Activated CD4-positive, alpha-beta T cell treated with anti-CD3 and anti-CD28 coated beads for 36 hours (primary cell): ENCODE data around the gene TMEM170A. TPM values are rescaled to one million over a fixed set of nuclear protein-coding genes. Genes with fewer than 3 reads are reported as not detected.
"Not testable (repeated sequence)": the region's sequence is repeated elsewhere in the genome, so short reads cannot be mapped to it uniquely, and the experiment has no call there.

Experiments used
- ATAC-seq: fragments of 200-7000 bp; cut with Tn5 transposase; one replicate; pipeline ENCODE4 v1.10.0; 2021; ENCODE audit warnings: mild to moderate bottlenecking, moderate library complexity
- CTCF ChIA-PET: fragments of 350-600 bp; sonication (Branson Sonifier 250); formaldehyde crosslinking; loops from one replicate; lab custom pipeline; 2021; ENCODE audit warnings: antibody characterized with exemption; lab: Charles Lee
- POLR2A ChIA-PET: fragments of 350-600 bp; sonication (Branson Sonifier 250); formaldehyde crosslinking; loops from one replicate; lab custom pipeline; 2021; ENCODE audit warnings: antibody characterized with exemption, inconsistent platforms; lab: Charles Lee
- DNase-seq: peaks from one replicate; pipeline ENCODE4 v3.0.0-alpha.2; 2020
- H3K27ac Mint-ChIP-seq: one replicate; pipeline ENCODE4 v1.8.0; 2021; ENCODE audit warnings: mixed read lengths
- H3K27me3 Mint-ChIP-seq: one replicate; pipeline ENCODE4 v1.8.0; 2021; ENCODE audit warnings: mixed read lengths
- H3K36me3 Mint-ChIP-seq: one replicate; pipeline ENCODE4 v1.8.0; 2021; ENCODE audit warnings: low read depth, mixed read lengths
- H3K4me1 Mint-ChIP-seq: one replicate; pipeline ENCODE4 v1.8.0; 2021; ENCODE audit warnings: mixed read lengths
- H3K4me3 Mint-ChIP-seq: one replicate; pipeline ENCODE4 v1.8.0; 2021; ENCODE audit warnings: mild to moderate bottlenecking, moderate library complexity, mixed read lengths
- H3K9me3 Mint-ChIP-seq: one replicate; pipeline ENCODE4 v1.8.0; 2021; ENCODE audit warnings: low read depth, mixed read lengths
- intact Hi-C, 2 experiments: fragments of 100-400 bp; cut with DNase I in 1 of 2; cut with micrococcal nuclease in 1 of 2; formaldehyde crosslinking; loops; one replicate each; pipeline versions ENCODE4 v1.14.2 to v1.15.1; 2022 to 2024; cut with DNase I, micrococcal nuclease
- total RNA-seq, 2 experiments: library from RNA; stranded (reverse); gene quantifications; one replicate each; pipeline ENCODE4 v1.2.3, GENCODE V29; 2021

TMEM170A gene
- total RNA-seq, 2 experiments from 2014 or later = 22.0 to 30.5 TPM

GRCh38 chr16:75446416-75446815 is 18.1 kb downstream of the TMEM170A start:
- H3K9me3 Mint-ChIP-seq = no peaks in the 10 kb centered on the region
- POLR2A ChIA-PET = no interaction called here
- H3K4me1 Mint-ChIP-seq = no peaks in the 10 kb centered on the region
- ATAC-seq (no peak), DNase-seq (no peak)
- no peaks in the 10 kb centered on the region for H3K27me3 Mint-ChIP-seq
- no peak overlapping the region for H3K4me3 Mint-ChIP-seq
- CTCF ChIA-PET = interaction anchor here (0.8 to 2.3 kb wide), 3 partner anchors 10 to 213 kb away, joined by 3 to 10 read pairs (median 4); no protein-coding TSS in a partner anchor
- intact Hi-C loops = no loop called here
- no peak overlapping the region for H3K27ac Mint-ChIP-seq
- H3K36me3 Mint-ChIP-seq = peaks cover 10% of the 10 kb centered on the region

GRCh38 chr16:75445298-75445697 is 19.2 kb downstream of the TMEM170A start:
- Mint-ChIP-seq H3K27ac (no peak overlapping the region), H3K9me3 (no peaks in the 10 kb centered on the region), H3K27me3 (no peaks in the 10 kb centered on the region), H3K4me1 (no peaks in the 10 kb centered on the region), H3K4me3 (no peak overlapping the region), H3K36me3 (peaks cover 6% of the 10 kb centered on the region)
- ChIA-PET CTCF (interaction anchor here (0.6 to 0.9 kb wide), 4 partner anchors 12 to 110 kb away, joined by 3 to 4 read pairs (median 3); partner anchors contain the start of genes CFDP1 and TMEM231), POLR2A (interaction anchor here (1.2 kb wide), 1 partner anchor 11 kb away, joined by 4 read pairs; no protein-coding TSS in a partner anchor)
- DNase-seq = no peak
- ATAC-seq = no peak
- intact Hi-C loops = no loop called here

DNA sequence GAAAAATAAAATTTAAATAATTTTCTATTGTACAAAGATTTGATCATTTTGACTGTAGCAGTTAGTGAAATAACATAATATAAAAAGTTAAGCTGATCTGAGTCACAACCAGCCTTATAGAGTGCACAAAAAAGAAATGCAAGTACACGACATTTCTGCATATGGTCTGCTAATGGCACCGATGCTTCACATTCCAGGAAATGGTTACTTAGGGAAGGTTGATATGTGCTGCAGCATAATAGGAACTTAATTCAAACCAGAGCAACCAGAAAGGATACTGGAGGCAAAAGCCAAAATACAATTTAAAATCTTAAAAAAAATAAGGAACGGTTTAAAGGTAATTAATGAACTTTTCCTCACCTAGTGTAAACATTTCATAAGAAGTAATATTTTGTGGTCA is 21.2 kb downstream of the TMEM170A start:
- Mint-ChIP-seq H3K4me1 (no peaks in the 10 kb centered on the region), H3K4me3 (no peak overlapping the region), H3K27me3 (no peaks in the 10 kb centered on the region), H3K27ac (no peak overlapping the region), H3K9me3 (no peaks in the 10 kb centered on the region), H3K36me3 (peaks cover 2% of the 10 kb centered on the region)
- POLR2A ChIA-PET = no interaction called here
- intact Hi-C loops = no loop called here
- ATAC-seq (no peak), DNase-seq (no peak)
- CTCF ChIA-PET = no interaction called here

DNA sequence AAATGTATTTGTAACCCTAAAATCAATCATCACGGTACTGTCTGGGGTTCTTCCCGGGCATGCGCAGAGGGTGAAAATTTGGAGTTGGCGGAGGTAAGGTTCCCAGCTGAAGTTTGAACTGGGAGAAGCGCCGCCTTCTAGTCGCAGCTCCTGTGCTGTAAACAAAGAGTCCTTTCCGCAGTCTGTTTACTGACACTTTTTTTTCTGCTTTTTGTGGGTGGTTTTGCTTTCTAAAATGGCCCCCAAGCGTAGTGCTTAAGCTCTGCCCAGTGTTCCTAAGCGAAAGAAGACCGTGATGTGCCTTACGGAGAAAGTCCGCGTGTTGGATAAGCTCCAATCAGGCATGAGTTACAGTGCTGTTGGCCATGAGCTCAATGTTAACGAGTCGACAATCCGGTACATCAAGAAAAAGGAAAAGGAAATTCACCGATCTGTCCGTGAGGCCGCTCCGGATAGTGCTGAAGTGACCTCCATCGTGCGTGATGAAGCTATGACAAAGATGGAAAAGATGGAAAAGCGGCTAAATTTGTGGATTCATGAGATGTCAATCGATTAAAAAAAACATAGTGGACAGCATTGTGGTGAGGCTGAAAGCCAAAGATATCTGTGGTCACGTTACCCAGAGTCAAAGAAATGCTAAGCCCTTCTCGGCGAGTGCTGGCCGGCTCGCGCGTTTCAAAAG is 30.6 kb downstream of the TMEM170A start:
- H3K4me1 Mint-ChIP-seq = peaks cover 37% of the 10 kb centered on the region
- H3K4me3 Mint-ChIP-seq = peak overlapping the region; percentile 92
- DNase-seq = peak; percentile 14
- CTCF ChIA-PET = interaction anchor here (0.8 to 2.3 kb wide), 12 partner anchors 11 to 235 kb away, joined by 3 to 8 read pairs (median 4); partner anchors contain the start of genes ADAT1 and TMEM170A
- POLR2A ChIA-PET = interaction anchor here (0.6 to 1.9 kb wide), 11 partner anchors 11 to 457 kb away, joined by 3 to 8 read pairs (median 4); partner anchors contain the start of genes KARS1, TERF2IP and TMEM231
- H3K36me3 Mint-ChIP-seq = peaks cover 16% of the 10 kb centered on the region
- intact Hi-C loops = loop anchor here (1.0 to 2.0 kb wide), 12 partner anchors 30 to 1756 kb away; partner anchors contain the start of genes ADAT1 (in 2 of the 2), KARS1 (in 2 of the 2), TERF2IP (in 2 of the 2) and TMEM170A (in 2 of the 2)
- H3K9me3 Mint-ChIP-seq = no peaks in the 10 kb centered on the region
- peak; percentile 78 for ATAC-seq
- no peaks in the 10 kb centered on the region for H3K27me3 Mint-ChIP-seq
- H3K27ac Mint-ChIP-seq = peak overlapping the region; percentile 95

GRCh38 chr16:75432828-75433731 is 31.4 kb downstream of the TMEM170A start, which contains the start of gene CFDP1:
Gene CFDP1 (minus strand): TSS chr16:75433503. CDS start chr16:75433352, 151 bp downstream.
- H3K4me1 Mint-ChIP-seq = peaks cover 39% of the 10 kb centered on the region
- peak; percentile 94 for ATAC-seq
- H3K27ac Mint-ChIP-seq = peak within 1 kb of the TSS; percentile 95
- DNase-seq = peak; percentile 97
- ChIA-PET CTCF (interaction anchor here (0.7 to 2.3 kb wide), 12 partner anchors 12 to 234 kb away, joined by 3 to 8 read pairs (median 4); partner anchors contain the start of genes ADAT1 and TMEM170A), POLR2A (interaction anchor here (0.7 to 1.9 kb wide), 9 partner anchors 12 to 456 kb away, joined by 3 to 8 read pairs (median 4); partner anchors contain the start of genes KARS1 and TERF2IP)
- H3K36me3 Mint-ChIP-seq = peaks cover 17% of the 10 kb centered on the region
- intact Hi-C loops = loop anchor here (1.0 to 2.0 kb wide), 12 partner anchors 31 to 1757 kb away; partner anchors contain the start of genes ADAT1 (in 2 of the 2), KARS1 (in 2 of the 2), TERF2IP (in 2 of the 2) and TMEM170A (in 2 of the 2)
- no peaks in the 10 kb centered on the region for H3K27me3 Mint-ChIP-seq
- H3K9me3 Mint-ChIP-seq = no peaks in the 10 kb centered on the region
- H3K4me3 Mint-ChIP-seq = peak within 1 kb of the TSS; percentile 92

DNA sequence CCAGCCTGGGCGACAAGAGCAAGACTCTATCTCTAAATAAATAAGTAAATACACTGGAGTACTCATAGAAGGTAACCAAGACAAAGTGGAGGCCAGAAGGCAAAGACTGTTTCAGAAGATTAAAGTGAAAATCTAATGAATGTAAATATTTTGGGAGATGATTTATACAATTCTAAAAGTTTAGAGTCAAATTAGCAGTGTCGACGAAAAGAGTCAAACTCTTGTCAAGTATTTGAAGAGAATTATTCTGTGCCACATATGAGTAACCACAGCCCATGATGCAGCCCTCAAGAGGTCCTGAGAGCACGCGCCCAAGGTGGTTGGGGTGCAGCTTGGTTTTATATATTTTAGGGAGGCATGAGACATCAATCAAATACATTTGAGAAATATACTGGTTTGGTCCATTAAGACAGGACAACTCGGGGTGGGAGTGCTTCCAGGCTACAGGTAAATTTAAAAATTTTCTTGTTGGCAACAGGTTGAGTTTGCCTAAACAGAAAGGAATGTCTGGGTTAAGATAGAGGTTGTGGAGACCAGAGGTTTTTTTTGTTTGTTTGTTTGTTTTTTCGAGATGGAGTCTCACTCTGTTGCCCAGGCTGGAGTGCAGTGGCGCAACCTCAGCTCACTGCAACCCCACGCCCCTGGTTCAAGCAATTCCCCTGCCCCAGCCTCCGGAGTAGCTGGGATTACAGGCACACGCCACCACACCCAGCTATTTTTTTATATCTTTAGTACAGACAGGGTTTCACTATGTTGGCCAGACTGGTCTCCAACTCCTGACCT is 34.7 kb downstream of the TMEM170A start:
- ChIA-PET POLR2A (no interaction called here), CTCF (interaction anchor here (0.6 to 0.9 kb wide), 3 partner anchors 27 to 39 kb away, joined by 3 read pairs; no protein-coding TSS in a partner anchor)
- Mint-ChIP-seq H3K4me3 (no peak overlapping the region), H3K36me3 (peaks cover 22% of the 10 kb centered on the region), H3K27me3 (no peaks in the 10 kb centered on the region), H3K27ac (no peak overlapping the region), H3K4me1 (peaks cover 54% of the 10 kb centered on the region), H3K9me3 (no peaks in the 10 kb centered on the region)
- DNase-seq = no peak
- intact Hi-C loops = no loop called here
- no peak for ATAC-seq

DNA sequence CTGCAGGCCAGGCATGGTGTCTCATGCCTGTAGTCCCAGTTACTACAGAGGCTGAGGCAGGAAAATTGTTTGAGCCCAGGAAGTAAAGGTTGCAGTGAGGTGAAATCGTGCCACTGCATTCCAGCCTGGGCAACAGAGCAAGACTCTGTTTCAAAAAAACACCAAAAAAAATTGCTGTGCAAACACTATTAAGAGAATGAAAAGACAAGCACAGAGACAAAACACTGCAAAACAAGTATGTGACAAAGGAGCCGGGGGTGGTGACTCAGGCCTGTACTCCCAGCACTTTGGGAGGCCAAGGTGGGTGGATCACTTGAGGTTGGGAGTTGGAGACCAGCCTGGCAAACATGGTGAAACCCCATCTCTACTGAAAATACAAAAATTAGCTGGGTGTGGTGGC is 38.0 kb downstream of the TMEM170A start:
- Mint-ChIP-seq H3K4me1 (peaks cover 43% of the 10 kb centered on the region), H3K36me3 (peaks cover 18% of the 10 kb centered on the region)
- H3K27ac Mint-ChIP-seq, H3K9me3 Mint-ChIP-seq, H3K27me3 Mint-ChIP-seq, CTCF ChIA-PET, POLR2A ChIA-PET, H3K4me3 Mint-ChIP-seq, intact Hi-C loops: not testable (repeated sequence)
- peak; percentile 47 for ATAC-seq
- peak; percentile 42 for DNase-seq

DNA sequence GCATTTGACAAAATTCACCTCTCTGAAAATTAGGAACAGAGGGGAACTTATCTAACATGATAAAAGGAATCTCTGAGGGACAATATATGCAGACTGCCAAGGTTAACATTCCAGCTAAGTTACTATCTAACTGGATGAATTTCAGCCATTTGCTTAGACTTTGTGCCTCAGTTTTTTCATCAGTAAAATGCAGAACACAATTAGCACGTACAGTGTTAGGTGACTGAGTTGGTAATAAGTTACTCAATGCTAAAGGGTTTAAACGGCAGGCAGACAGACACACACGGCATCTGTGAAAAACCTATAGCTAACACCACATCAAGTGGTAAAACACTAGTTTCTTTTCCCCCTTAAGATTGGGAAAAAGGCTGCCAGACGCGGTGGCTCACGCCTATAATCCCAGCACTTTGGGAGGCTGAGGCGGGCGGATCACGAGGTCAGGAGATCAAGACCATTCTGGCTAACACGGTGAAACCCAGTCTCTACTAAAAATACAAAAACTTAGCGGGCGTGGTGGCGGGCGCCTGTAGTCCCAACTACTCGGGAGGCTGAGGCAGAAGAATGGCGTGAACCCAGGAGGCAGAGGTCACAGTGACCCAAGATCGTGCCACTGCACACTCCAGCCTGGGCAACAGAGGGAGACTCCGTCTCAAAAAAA is 40.3 kb downstream of the TMEM170A start:
- DNase-seq, H3K9me3 Mint-ChIP-seq, POLR2A ChIA-PET, ATAC-seq, H3K36me3 Mint-ChIP-seq, H3K4me3 Mint-ChIP-seq, H3K27ac Mint-ChIP-seq, intact Hi-C loops, H3K27me3 Mint-ChIP-seq, CTCF ChIA-PET: not testable (repeated sequence)
- peaks cover 42% of the 10 kb centered on the region for H3K4me1 Mint-ChIP-seq

DNA sequence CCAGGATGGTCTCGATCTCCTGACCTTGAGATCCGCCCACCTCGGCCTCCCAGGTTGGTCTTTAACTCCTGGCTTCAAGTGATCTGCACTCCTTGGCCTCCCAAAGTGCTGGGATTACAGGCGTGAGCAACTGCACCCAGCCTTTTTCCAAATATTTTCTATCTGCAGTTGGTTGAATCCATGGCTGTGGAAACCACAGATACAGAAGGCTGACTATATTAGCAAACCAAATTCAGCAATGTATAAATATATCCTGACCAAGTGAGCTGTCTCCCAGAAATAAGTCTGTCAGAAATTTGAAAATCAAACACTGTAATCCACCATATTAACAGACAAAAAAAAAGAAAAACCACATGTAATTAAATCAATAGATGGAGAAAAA is 40.8 kb downstream of the TMEM170A start:
- peaks cover 42% of the 10 kb centered on the region for H3K4me1 Mint-ChIP-seq
- no peaks in the 10 kb centered on the region for H3K27me3 Mint-ChIP-seq

GRCh38 chr16:75421820-75422126 is 42.7 kb downstream of the TMEM170A start:
- DNase-seq = no peak
- H3K36me3 Mint-ChIP-seq = no peaks in the 10 kb centered on the region
- intact Hi-C loops = no loop called here
- peak; percentile 51 for ATAC-seq
- H3K9me3 Mint-ChIP-seq = no peaks in the 10 kb centered on the region
- ChIA-PET POLR2A (no interaction called here), CTCF (interaction anchor here (1.0 to 1.5 kb wide), 3 partner anchors 10 to 36 kb away, joined by 3 read pairs; no protein-coding TSS in a partner anchor)
- peaks cover 35% of the 10 kb centered on the region for H3K4me1 Mint-ChIP-seq
- peak overlapping the region; percentile 48 for H3K27ac Mint-ChIP-seq
- H3K27me3 Mint-ChIP-seq = no peaks in the 10 kb centered on the region
- no peak overlapping the region for H3K4me3 Mint-ChIP-seq

More for the DNA sequence above, 40.8 kb downstream of the TMEM170A start:
- no peaks in the 10 kb centered on the region for H3K9me3 Mint-ChIP-seq
- POLR2A ChIA-PET = interaction anchor here (0.6 kb wide), 1 partner anchor 17 kb away, joined by 6 read pairs; no protein-coding TSS in a partner anchor
- no peak for DNase-seq
- H3K27ac Mint-ChIP-seq = no peak overlapping the region
- peaks cover 5% of the 10 kb centered on the region for H3K36me3 Mint-ChIP-seq
- no peak overlapping the region for H3K4me3 Mint-ChIP-seq
- CTCF ChIA-PET = interaction anchor here (0.8 kb wide), 1 partner anchor 22 kb away, joined by 4 read pairs; no protein-coding TSS in a partner anchor
- intact Hi-C loops = no loop called here
- no peak for ATAC-seq
